A549 treated with ZK216348 at 1 μM for 4 hours (cell line): ENCODE results near the gene ATP2B3. TPM values are rescaled to one million over a fixed set of nuclear protein-coding genes. Genes with fewer than 3 reads are reported as not detected.

Experiments used
- total RNA-seq: library from RNA; stranded (reverse); fragments of 200-300 nt; extraction: Qiagen RNA extraction; gene quantifications from 5 replicates; pipeline ENCODE4 v1.2.3, GENCODE V29; 2022; ENCODE audit warnings: low read depth

Gene ATP2B3
- 0.05 to 0.21 TPM (median 0.07 TPM) in 4 of 5 replicates, not detected in the other for total RNA-seq

GRCh38 chrX:153517423-153517822 lies at the start of gene ATP2B3:
ATP2B3 (plus strand) TSS chrX:153517642; CDS start chrX:153536248, 18,606 bp downstream.

GRCh38 chrX:153470411-153471363 lies 46.8 kb upstream of the ATP2B3 start, which contains the start of gene HAUS7:
HAUS7 (minus strand) TSS chrX:153470576; CDS start chrX:153470557, 19 bp downstream.

DNA sequence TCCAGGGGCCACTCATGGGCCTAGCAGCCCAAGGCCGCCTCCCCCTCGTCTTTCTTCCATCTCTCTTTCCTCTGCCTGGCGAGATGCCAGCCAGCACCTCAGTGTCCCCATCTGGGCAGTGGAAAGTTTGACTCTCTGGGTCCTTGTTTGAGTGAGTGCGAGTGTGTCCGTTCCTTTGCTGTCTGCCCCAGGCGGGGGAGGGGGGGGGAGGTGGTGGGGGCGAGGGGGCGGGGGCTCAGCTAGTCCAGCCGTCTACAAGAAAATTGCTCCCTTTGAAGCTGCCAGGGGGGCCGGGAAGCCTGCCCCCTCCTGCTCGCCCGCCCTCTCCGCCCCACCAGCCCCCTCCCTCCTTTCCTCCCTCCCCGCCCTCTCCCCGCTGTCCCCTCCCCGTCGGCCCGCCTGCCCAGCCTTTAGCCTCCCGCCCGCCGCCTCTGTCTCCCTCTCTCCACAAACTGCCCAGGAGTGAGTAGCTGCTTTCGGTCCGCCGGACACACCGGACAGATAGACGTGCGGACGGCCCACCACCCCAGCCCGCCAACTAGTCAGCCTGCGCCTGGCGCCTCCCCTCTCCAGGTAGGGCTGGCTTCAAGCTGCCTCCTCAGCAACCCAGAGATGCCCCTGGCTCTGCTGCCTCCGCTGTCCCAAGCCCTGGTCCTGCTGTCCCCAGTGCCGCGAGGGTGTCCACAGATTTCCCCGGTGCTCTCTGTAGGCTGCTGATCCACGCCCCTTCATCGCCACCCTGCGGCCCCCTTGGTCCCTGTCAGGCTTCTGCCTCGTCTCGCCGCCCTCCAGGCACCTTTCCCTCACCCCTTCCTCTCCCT lies 22.7 kb upstream of the ATP2B3 start, which contains the start of gene BGN:
Gene BGN, plus strand, starts transcription at position 440 of the 821 bp plus-strand sequence. CDS start 9,652 bp downstream, outside the sequence.

GRCh38 chrX:153598541-153599191 lies 81.2 kb downstream of the ATP2B3 start, which contains the start of gene CCNQ:
CCNQ (minus strand) TSS chrX:153599139; CDS start chrX:153599073, 66 bp downstream.

Other genes with a start within 250 kb of the ATP2B3 start
- gene PNMA6F, start 195.9 kb upstream of the ATP2B3 start, total RNA-seq = not detected in 5 replicates
- 5.0 to 6.3 TPM (median 5.5 TPM) in 5 replicates for gene ZNF275, start 183.5 kb upstream of the ATP2B3 start, total RNA-seq
- gene PNMA6E, start 116.3 kb upstream of the ATP2B3 start, total RNA-seq = 0.08 to 0.09 TPM in 2 of 5 replicates, not detected in the others
- 0.46 to 0.77 TPM (median 0.54 TPM) in 5 replicates for gene ZFP92, start 106.2 kb upstream of the ATP2B3 start, total RNA-seq
- 0.79 to 2.0 TPM (median 1.3 TPM) in 5 replicates for gene TREX2, start 71.6 kb upstream of the ATP2B3 start, total RNA-seq
- 52.1 to 60.0 TPM (median 55.4 TPM) in 5 replicates for gene HAUS7, start 47.1 kb upstream of the ATP2B3 start, total RNA-seq
- 0.12 to 0.26 TPM (median 0.18 TPM) in 4 of 5 replicates, not detected in the other for gene BGN, start 22.7 kb upstream of the ATP2B3 start, total RNA-seq
- gene CCNQ, start 81.5 kb downstream of the ATP2B3 start, total RNA-seq = 38.7 to 61.9 TPM (median 57.2 TPM) in 5 replicates
- 1.2 to 1.7 TPM (median 1.5 TPM) in 5 replicates for gene DUSP9, start 129.6 kb downstream of the ATP2B3 start, total RNA-seq
- 0.29 to 0.48 TPM (median 0.36 TPM) in 3 of 5 replicates, not detected in the others for gene PNCK, start 156.2 kb downstream of the ATP2B3 start, total RNA-seq
- gene SLC6A8, start 170.3 kb downstream of the ATP2B3 start, total RNA-seq = 7.1 to 15.8 TPM (median 12.0 TPM) in 5 replicates
- gene BCAP31, start 206.7 kb downstream of the ATP2B3 start, total RNA-seq = 340 to 404 TPM (median 385 TPM) in 5 replicates
- gene ABCD1, start 207.2 kb downstream of the ATP2B3 start, total RNA-seq = 2.0 to 4.4 TPM (median 3.4 TPM) in 5 replicates
- gene PLXNB3, start 246.6 kb downstream of the ATP2B3 start, total RNA-seq = 2.2 to 7.0 TPM (median 5.0 TPM) in 5 replicates